AG04449 (cell line): ENCODE measurements around the gene SNX10.

ENCODE experiments used
- CTCF ChIA-PET: fragments of 350-600 bp; formaldehyde crosslinking; extraction: SDS; loops from one replicate; lab custom pipeline; 2021; ENCODE audit warnings: antibody characterized with exemption; lab: Yijun Ruan, JAX
- POLR2A ChIA-PET: fragments of 400-600, 350-600 bp; formaldehyde crosslinking; extraction: SDS; loops from one replicate; lab custom pipeline; 2020; ENCODE audit warnings: antibody characterized with exemption, inconsistent platforms; lab: Yijun Ruan, JAX
- DNase-seq: peaks from one replicate; pipeline ENCODE4 v3.0.0-alpha.2; 2010; ENCODE audit warnings: low read depth, low spot score
- H3K4me3 ChIP-seq: 2 replicates; pipeline ENCODE4 v1.5.1; 2011; ENCODE audit warnings: low read depth, mild to moderate bottlenecking, control low read depth, low read length
- CTCF ChIP-seq: IDR thresholded peaks from one replicate; pipeline ENCODE4 v1.5.1; 2011; ENCODE audit warnings: mild to moderate bottlenecking, moderate library complexity, low read length, control low read depth, inconsistent platforms; ENCODE audit not compliant: insufficient read depth; ENCODE audit errors: missing control alignments

The SNX10 gene

DNA sequence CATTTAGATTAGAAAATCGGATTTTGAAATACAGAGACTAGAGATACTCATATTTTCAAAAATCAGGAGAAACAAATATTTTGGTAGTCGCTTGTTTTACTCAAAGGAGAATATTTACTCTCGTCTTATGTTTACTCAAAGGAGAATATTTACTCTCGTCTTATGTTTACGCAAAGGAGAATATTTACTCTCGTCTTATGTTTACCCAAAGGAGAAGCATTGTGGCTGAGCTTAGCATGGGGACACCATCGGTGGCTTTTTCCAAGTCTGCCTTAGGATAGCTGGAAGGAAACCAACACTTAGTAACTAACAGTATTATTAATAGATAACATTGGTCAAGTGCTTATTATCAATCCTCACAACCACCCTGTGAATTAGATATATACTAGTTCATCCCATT, 71.8 kb downstream of the SNX10 start:
- DNase-seq: no peak
- ChIA-PET POLR2A (interaction anchor here (0.5 kb wide), 1 partner anchor 27 kb away, joined by 3 read pairs; no protein-coding TSS in a partner anchor), CTCF (interaction anchor here (0.8 to 9.0 kb wide), 5 partner anchors 274 to 481 kb away, joined by 3 to 329 read pairs (median 10); no protein-coding TSS in a partner anchor)
- no peak overlapping the region for H3K4me3 ChIP-seq
- TF ChIP-seq CTCF: no peak

DNA sequence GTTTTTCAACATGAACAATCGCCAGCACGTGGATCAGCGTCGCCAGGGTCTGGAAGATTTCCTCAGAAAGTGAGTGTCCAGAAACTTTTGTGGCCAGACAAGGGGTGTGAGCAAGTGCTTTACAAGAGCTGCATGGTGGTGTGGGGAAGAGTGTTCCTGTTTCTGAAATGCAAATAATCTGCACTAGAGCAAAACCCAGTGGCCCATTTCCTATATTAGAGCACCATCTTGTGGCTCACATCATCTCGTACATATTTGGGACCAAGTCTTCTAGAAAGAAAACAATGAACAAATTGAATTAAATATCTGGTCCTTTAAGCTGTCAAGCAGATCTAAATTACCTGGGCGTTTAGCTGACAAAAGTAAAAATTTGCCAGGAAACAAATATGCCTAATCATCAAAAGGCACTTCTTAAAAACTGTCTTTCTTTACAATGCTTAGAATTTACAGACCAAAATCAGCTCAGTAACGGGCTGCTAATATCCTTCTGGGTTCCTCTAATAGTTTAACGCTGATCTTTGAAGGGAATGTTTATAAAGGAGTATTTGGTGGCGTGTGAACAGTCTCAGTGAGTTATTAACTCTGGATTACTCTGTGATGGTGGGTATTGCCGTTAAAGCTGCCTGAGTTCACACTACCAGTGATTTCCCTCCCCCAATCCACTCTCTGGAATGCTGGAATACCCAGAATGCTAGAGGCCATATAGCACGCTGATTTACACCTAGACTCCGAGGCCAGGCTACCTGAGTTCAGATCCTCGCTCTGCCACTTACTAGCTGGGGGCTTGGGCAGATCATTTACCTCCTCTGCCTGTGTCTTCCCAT, 73.6 kb downstream of the SNX10 start:
- DNase-seq: peak; percentile 14
- peak; percentile 49 for TF ChIP-seq CTCF
- ChIA-PET CTCF (interaction anchor here (0.5 to 9.0 kb wide), 53 partner anchors 9 to 1106 kb away, joined by 3 to 329 read pairs (median 4); partner anchors contain the start of genes HNRNPA2B1, HOXA7 and NFE2L3), POLR2A (interaction anchor here (0.9 kb wide), 1 partner anchor 796 kb away, joined by 3 read pairs; no protein-coding TSS in a partner anchor)
- H3K4me3 ChIP-seq: no peak overlapping the region

DNA sequence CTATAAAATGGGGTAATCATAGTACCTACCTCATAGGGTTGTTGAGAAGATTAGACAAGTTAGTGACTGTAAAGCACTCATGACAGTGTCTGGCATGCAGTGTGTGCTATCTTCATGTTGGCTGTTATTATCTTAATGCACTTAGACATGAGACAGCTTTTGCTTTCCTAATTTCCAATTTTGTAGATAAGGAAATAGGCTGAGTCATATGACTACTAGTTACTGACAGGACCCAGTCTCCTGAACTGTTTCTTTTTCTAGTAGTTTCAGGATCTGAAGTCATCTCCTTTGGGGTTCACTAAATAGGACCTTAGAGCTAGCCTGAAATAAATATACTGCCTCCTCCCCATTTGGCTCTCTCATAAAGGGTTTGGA, 74.2 kb downstream of the SNX10 start:
- CTCF ChIA-PET: interaction anchor here (0.6 to 9.0 kb wide), 38 partner anchors 9 to 1107 kb away, joined by 3 to 329 read pairs (median 5); partner anchors contain the start of gene HOXA7
- no peak overlapping the region for H3K4me3 ChIP-seq
- DNase-seq: no peak
- TF ChIP-seq CTCF: no peak
- POLR2A ChIA-PET: interaction anchor here (0.9 kb wide), 1 partner anchor 795 kb away, joined by 3 read pairs; no protein-coding TSS in a partner anchor

GRCh38 chr7:26367219-26367711, 75.6 kb downstream of the SNX10 start:
- DNase-seq: no peak
- no peak for TF ChIP-seq CTCF
- ChIA-PET CTCF (interaction anchor here (1.3 to 9.0 kb wide), 6 partner anchors 277 to 795 kb away, joined by 3 to 329 read pairs (median 22); no protein-coding TSS in a partner anchor), POLR2A (no interaction called here)
- no peak overlapping the region for H3K4me3 ChIP-seq

GRCh38 chr7:26368542-26368941, 76.9 kb downstream of the SNX10 start:
- H3K4me3 ChIP-seq: no peak overlapping the region
- CTCF ChIA-PET: interaction anchor here (0.9 to 5.5 kb wide), 19 partner anchors 10 to 793 kb away, joined by 3 to 179 read pairs (median 8); partner anchors contain the start of gene HOXA7
- no peak for DNase-seq
- TF ChIP-seq CTCF: no peak
- POLR2A ChIA-PET: no interaction called here

- ChIA-PET CTCF (interaction anchor here (0.5 to 5.5 kb wide), 49 partner anchors 9 to 797 kb away, joined by 3 to 179 read pairs (median 5); partner anchors contain the start of genes HOXA5, HOXA7 and NFE2L3), POLR2A (no interaction called here)
- peak; percentile 42 for TF ChIP-seq CTCF
- no peak overlapping the region for H3K4me3 ChIP-seq
- DNase-seq: no peak
Measured at GRCh38 chr7:26369593-26369992, 77.9 kb downstream of the SNX10 start.
